ENCODE data around the gene FMN1.

FMN1 gene

DNA sequence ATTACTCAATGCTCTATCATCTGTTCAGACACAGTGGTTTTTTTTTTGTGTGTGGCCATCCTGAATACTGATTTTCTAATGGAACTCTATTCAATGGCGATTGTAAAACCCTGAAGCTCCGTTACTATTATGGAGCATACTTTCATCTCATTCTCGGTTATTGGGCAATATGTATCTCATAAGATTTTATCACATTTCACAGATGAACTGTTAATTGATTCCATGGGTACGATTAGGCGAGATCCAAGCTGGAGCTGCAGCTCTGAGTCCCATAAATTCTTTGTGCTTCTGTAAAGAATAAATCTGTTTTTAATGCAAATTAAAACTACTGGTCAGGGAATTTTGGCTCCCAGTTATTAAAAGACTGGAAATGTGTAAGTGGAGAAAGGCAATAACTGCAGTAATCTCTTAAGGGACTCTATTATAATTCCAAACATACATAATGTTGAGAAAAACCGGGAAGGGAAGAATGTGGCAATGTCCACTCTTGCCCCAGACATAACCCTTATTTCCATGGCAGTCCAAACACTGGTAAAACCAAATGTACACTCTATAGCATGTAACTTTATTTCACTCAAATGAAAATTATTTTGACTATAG, 394.5 kb downstream of the FMN1 start:
- DNase-seq, result no peak

- no peak for DNase-seq
Observed at GRCh38 chr15:32796856-32797255, 397.7 kb downstream of the FMN1 start.

GRCh38 chr15:32794973-32795372, 399.5 kb downstream of the FMN1 start:
- DNase-seq, result no peak

- no peak for DNase-seq
Observed at GRCh38 chr15:32792436-32792835, 402.1 kb downstream of the FMN1 start.

DNA sequence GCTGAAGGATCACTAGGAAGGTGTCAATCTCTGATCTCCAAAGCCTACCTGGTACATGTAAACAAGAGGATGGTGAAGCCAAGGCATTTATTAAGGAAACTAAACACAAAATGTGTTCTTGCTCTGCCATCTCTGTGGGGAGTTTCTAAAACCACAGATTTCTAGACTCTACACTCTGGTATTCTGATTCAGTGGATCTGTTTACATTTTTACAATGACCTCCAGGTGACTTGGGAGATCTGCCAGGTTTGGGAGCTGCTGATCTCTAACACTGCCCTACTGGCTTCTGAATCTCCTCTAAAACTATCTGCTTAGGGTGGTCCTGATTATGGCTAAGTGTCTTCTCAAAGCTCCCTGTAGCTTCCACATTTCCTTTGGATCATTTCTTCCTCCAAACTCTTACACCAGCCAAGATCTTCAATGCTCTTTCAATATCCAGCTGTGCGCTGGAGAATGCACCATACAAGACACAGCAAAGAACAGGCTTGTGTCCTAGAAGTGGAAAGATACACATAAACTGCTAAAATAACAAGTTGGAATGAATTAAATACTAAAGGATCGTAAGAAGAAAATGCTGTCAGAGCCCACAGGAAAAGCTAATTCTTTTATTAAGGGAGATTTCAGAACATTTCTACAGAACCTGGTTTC, 404.0 kb downstream of the FMN1 start:
- no peak for DNase-seq

GRCh38 chr15:32787949-32788348, 406.6 kb downstream of the FMN1 start:
- DNase-seq, result no peak

GRCh38 chr15:32786906-32787305, 407.6 kb downstream of the FMN1 start:
- DNase-seq, result no peak

DNA sequence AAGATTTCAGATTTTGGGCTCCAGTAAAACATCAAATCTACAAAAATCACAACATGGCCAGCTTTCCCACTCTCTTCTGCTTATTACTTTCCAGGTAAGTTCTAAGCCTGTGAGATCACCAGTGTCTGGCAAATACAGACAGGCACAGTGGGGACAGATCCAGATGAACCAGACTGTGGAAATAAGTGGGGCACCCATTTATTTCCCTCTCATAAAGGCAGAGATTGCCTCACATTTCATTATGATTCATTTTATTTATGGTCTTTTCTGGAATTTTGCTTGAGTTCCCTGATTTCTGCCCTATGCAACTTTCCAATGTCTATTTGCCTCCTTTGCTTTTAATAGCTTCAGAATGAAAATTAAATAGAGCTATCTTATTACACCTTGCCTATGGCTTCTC, 409.9 kb downstream of the FMN1 start:
- no peak for DNase-seq

DNA sequence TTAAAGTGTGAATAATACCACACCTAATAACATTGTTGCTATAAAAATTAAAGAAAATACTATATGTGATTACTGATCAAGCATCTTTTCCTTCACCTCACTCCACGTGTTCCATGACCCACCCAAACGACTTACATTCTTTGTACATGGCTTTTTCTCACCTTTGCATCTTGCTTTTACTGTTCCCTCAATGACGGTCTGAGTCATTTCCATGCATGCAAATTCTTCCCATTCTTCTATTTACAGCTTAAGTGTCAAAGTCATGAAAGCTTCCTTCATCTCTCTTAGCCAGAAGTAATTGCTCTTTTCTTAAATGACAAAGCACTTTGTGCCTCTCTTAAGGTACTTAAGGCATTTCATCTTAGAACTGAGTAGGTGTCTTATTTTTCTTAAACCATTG, 412.7 kb downstream of the FMN1 start:
- no peak for DNase-seq

DNA sequence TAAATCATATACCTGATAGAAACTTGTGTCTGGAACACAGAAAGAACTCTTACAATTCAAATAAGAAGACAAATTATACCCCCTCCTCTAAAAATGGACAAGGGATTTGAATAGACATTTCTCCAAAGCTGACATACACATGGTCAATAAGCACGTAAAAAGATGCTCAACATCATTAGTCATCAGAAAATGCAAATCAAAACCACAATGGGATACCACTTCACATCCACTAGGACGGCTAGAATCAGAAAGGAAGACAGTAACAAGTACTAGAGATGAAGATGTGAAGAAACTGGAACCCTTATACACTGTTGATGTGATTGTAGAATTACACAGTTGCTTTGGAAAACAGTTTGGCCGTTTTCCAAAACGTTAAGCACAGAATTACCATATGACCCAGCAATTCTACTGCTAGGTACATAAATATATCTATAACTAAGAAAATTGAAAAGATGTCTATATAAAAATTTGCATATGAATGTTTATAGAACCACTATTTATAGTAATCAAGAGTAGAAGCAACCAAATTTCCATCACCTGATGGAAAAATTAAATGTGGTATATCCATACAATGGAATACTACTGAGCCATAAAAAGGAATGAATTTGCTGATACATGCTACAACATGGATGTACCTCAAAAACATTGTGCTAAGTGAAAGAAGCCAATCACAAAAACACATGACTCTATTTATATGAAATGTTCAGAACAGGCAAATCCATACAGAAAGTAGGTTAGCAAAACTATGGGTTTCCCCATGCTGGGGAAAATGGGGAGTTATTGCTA, 415.9 kb downstream of the FMN1 start:
- DNase-seq, result no peak

GRCh38 chr15:32775103-32775502, 419.4 kb downstream of the FMN1 start:
- no peak for DNase-seq

DNA sequence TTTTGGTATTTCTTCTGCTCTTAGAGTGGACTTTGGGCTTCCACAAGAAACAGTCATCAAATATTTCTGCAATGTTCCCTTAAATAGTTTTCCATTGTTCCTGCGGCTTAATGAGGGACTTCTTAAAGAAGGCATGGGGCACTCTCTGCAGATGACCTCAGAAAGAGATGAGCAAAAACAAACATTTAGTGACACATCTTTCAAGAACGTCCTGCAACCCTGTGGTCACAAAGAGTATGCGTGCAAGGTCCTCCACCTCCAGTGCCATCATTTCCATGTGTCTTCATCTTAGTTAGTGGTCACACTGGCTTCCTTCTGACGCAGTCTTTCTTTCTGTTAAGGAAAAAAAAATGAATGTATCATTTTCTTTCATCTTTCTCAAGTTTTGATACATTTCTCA, 420.5 kb downstream of the FMN1 start:
- no peak for DNase-seq

DNA sequence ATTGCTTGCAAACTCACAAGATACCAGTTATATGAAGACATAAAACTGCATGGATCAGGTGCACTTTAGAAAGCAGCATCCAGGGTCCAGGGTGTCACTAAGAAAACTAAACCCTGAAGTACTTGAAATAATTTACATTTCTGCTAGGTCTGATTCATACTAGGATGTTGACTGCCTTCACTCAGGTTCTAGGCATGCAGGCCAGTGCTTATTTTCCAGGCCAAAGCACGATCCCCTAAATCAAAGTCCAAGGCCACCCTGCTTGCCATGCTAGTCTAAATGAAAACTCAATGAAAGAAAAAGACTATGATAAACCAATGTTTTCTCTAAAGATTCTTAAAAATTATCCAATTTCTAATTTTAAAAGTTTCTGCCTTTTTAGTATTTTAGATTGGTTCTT, 427.3 kb downstream of the FMN1 start:
- DNase-seq, result no peak

DNA sequence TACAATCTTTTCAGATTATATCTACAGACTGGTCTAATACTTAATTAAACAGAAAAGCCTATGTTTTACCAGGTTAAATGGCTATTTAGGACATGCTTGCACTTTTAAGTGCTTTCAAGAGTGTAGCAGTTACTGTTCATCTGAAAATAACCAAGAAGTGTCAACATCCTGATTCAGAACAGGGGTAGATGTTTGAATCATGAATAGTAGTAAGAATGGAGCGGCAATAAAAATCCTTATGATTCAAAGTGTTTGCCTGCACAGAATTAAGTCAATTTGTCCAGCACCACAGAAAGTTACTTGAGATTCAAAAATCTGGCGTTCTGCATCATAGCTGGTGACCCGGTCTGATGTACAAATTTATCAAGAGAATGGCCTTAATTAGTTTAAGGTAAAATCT, 428.4 kb downstream of the FMN1 start:
- DNase-seq, result no peak

- no peak for DNase-seq
Observed at GRCh38 chr15:32765236-32765635, 429.3 kb downstream of the FMN1 start.

GRCh38 chr15:32763295-32763694, 431.2 kb downstream of the FMN1 start:
- no peak for DNase-seq

- DNase-seq, result no peak
Observed at GRCh38 chr15:32757426-32757825, 437.1 kb downstream of the FMN1 start.

DNA sequence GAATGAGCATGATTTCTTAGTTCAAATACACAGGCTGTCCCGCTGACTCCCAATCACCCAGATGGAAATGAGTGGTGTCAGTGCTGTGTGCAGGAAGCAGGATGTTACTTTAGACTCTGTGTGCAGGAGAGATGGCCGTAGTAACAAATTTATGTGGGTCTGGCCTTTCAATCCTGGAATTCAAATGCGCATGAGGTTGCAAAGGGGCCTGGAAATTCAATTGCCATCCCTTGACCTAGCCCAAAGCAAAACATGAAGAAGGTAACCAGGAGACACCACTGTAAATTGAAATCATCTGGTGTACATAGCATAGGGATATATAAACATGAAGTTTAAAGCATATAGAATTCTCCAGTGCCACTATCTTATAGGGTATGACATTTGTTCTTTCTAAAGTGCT, 443.5 kb downstream of the FMN1 start:
- no peak for DNase-seq

- no peak for DNase-seq
Observed at GRCh38 chr15:32747921-32748342, 446.6 kb downstream of the FMN1 start.

GRCh38 chr15:32746116-32746857, 448.2 kb downstream of the FMN1 start:
- DNase-seq, result no peak

DNA sequence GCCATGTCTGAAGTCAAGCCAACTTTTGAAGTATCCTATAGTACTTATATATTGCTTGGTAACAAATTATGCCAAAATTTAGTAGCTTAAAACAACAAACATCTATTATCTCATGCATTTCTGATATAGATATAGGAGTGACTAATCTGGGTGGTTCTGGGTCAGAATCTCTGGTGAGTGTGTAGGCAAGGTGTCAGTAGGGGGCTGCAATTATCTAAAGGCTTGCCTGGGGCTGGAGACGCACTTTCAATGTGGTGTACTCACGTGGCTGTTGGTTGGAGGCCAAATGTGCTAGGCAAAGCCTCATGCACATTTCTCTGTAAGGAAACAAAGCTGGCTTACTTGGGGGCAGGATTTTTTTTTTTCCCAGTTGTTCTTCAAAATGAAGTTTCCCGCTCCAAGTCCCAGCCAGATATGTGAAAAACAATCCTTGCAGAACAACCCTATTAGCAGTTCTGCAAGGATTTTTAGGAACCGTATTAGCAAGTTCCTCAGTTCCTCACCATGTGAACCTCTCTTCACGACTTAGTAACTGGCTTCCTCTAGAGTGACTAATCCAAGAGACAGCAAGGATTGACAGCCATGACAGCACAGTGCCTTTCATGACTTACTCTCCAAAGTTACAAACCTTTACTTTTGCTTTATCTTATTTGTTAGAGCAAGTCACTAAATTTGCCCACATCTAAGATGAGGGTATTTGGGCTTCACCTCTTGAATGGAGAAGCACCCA, 450.9 kb downstream of the FMN1 start:
- no peak for DNase-seq

- no peak for DNase-seq
Observed at GRCh38 chr15:32739522-32740063, 454.9 kb downstream of the FMN1 start.

DNA sequence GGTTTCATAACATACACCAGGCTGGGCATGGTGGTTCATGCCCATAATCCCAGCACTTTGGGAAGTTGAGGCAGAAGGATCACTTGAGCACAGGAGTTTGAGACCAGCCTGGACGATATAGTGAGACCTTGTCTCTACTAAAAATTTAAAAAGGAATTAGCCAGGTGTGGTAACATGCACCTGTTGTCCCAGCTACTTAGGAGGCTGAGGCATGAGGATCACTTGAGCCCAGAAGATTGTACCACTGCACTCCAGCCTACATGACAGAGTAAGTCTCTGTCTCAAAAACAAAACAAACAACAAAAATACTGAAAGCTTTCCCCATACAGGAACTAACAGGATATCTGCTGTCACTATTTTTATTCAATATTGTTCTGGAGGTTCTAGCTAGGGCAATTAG, 455.8 kb downstream of the FMN1 start:
- DNase-seq, result no peak

Measured in stimulated activated CD4-positive, alpha-beta T cell treated with anti-CD3 and anti-CD28 coated beads, Interleukin-4, amount 100 ng/mL, for 4 hours (primary cell).